H1 (cell line): ENCODE results near the gene TUT4. TPM values are rescaled to one million over a fixed set of nuclear protein-coding genes. Genes with fewer than 3 reads are reported as not detected.

Experiments used
- CTCF ChIA-PET: fragments of 300-600 bp; sonication (Branson Sonifier 250); formaldehyde crosslinking; loops from one replicate; lab custom pipeline; 2021; ENCODE audit not compliant: partially characterized antibody; lab: Charles Lee
- POLR2A ChIA-PET: fragments of 300-600 bp; sonication (Branson Sonifier 250); formaldehyde crosslinking; loops from one replicate; lab custom pipeline; 2021; ENCODE audit warnings: inconsistent platforms; ENCODE audit not compliant: partially characterized antibody; lab: Charles Lee
- DNase-seq, 2 experiments: peaks; one replicate each; pipeline versions ENCODE4 v3.0.0 to v3.0.0-alpha.2; 2010 to 2022; ENCODE audit warnings: low spot score in 2 of 2, low read depth in 1 of 2, mixed read lengths in 1 of 2
- FAIRE-seq: peaks from 2 replicates; lab custom pipeline; 2011; peaks lifted over from hg19 to GRCh38; lab: Jason Lieb, UNC
- H2AFZ ChIP-seq: 2 replicates; pipeline ENCODE4 v1.8.1; 2012; ENCODE audit warnings: low read length, inconsistent platforms
- H2AK5ac ChIP-seq: 2 replicates; pipeline ENCODE4 v1.6.1; 2013; ENCODE audit warnings: low read depth, low read length
- H2BK120ac ChIP-seq: replicated peaks from 2 replicates; pipeline ENCODE3; 2013; ENCODE audit warnings: low read depth, low read length, inconsistent platforms
- H2BK12ac ChIP-seq: 2 replicates; pipeline ENCODE4 v1.6.1; 2013; ENCODE audit warnings: low read depth, low read length
- H2BK15ac ChIP-seq: 2 replicates; pipeline ENCODE4 v1.6.1; 2013; ENCODE audit warnings: low read length
- H2BK20ac ChIP-seq: 2 replicates; pipeline ENCODE4 v1.6.1; 2013; ENCODE audit warnings: low read length
- H2BK5ac ChIP-seq: 2 replicates; pipeline ENCODE4 v1.6.1; 2013; ENCODE audit warnings: low read depth, low read length
- H3K14ac ChIP-seq: 2 replicates; pipeline ENCODE4 v1.6.1; 2013; ENCODE audit warnings: inconsistent platforms; ENCODE audit not compliant: insufficient read length
- H3K18ac ChIP-seq: 2 replicates; pipeline ENCODE4 v1.6.1; 2013; ENCODE audit warnings: low read length; ENCODE audit errors: extremely low read depth
- H3K23ac ChIP-seq: 2 replicates; pipeline ENCODE4 v1.6.1; 2013; ENCODE audit warnings: inconsistent platforms; ENCODE audit not compliant: insufficient read length
- H3K23me2 ChIP-seq: 2 replicates; pipeline ENCODE4 v1.6.1; 2013; ENCODE audit warnings: low read depth, low read length
- H3K27ac ChIP-seq: 2 replicates; pipeline ENCODE4 v1.6.1; 2011; ENCODE audit warnings: low read depth, low read length, inconsistent platforms
- H3K27me3 ChIP-seq, 4 experiments: replicated peaks in 1 of 4; 1 replicate in 1 of 4; 2 replicates in 3 of 4; pipeline versions ENCODE4 v1.6.1 to v1.8.1; 2011 to 2013; ENCODE audit warnings: low read length in 3 of 4, mild to moderate bottlenecking in 3 of 4, inconsistent platforms in 2 of 4, mixed read lengths in 2 of 4, moderate library complexity in 1 of 4; ENCODE audit not compliant: control insufficient read depth in 3 of 4, insufficient read depth in 3 of 4; ENCODE audit errors: extremely low read depth in 1 of 4
- H3K36me3 ChIP-seq, 4 experiments: 2 replicates each; pipeline versions ENCODE4 v1.6.1 to v1.8.1; 2011 to 2013; ENCODE audit warnings: mild to moderate bottlenecking in 4 of 4, low read length in 3 of 4, moderate library complexity in 2 of 4, control low read depth in 1 of 4, inconsistent platforms in 1 of 4; ENCODE audit not compliant: insufficient read depth in 4 of 4, control insufficient read depth in 2 of 4
- H3K4ac ChIP-seq: replicated peaks from 2 replicates; pipeline ENCODE3; 2013; ENCODE audit warnings: low read length, low read depth, mixed read lengths, inconsistent platforms; ENCODE audit not compliant: insufficient read length
- H3K4me1 ChIP-seq, 4 experiments: replicated peaks in 1 of 4; 1 replicate in 1 of 4; 2 replicates in 3 of 4; pipeline versions ENCODE4 v1.6.1 to v1.8.1; 2011 to 2013; ENCODE audit warnings: low read length in 3 of 4, inconsistent platforms in 2 of 4, mixed read lengths in 1 of 4; ENCODE audit not compliant: insufficient read depth in 4 of 4, control insufficient read depth in 3 of 4
- H3K4me2 ChIP-seq, 2 experiments: 2 replicates each; pipeline versions ENCODE4 v1.6.1 to v1.8.1; 2011 to 2013; ENCODE audit warnings: low read depth in 2 of 2, low read length in 2 of 2, control low read depth in 1 of 2, inconsistent platforms in 1 of 2, mild to moderate bottlenecking in 1 of 2; ENCODE audit not compliant: insufficient read depth in 1 of 2
- H3K4me3 ChIP-seq, 4 experiments: fragments of 200-600, 300-600 bp in 1 of 4; sonication (generic), shearing (Covaris generic), sonication (Bioruptor Twin) in 1 of 4; 2 replicates each; pipeline versions ENCODE4 v1.5.1 to v1.8.1; 2011 to 2016; ENCODE audit warnings: low read length in 4 of 4, low read depth in 3 of 4, control low read depth in 2 of 4, inconsistent platforms in 2 of 4, mild to moderate bottlenecking in 2 of 4, mixed read lengths in 1 of 4, moderate library complexity in 1 of 4; ENCODE audit not compliant: insufficient read depth in 2 of 4; ENCODE audit errors: extremely low read depth in 1 of 4
- H3K56ac ChIP-seq: replicated peaks from 2 replicates; pipeline ENCODE3; 2013; ENCODE audit warnings: low read depth, mild to moderate bottlenecking, mixed read lengths, low read length, inconsistent platforms; ENCODE audit not compliant: insufficient read length
- H3K79me1 ChIP-seq: 2 replicates; pipeline ENCODE4 v1.6.1; 2013; ENCODE audit warnings: low read depth, low read length, control low read depth
- H3K79me2 ChIP-seq, 2 experiments: 2 replicates each; pipeline versions ENCODE4 v1.6.1 to v1.8.1; 2012 to 2013; ENCODE audit warnings: low read length in 2 of 2, mild to moderate bottlenecking in 2 of 2, inconsistent platforms in 1 of 2; ENCODE audit not compliant: insufficient read depth in 2 of 2, control insufficient read depth in 1 of 2
- H3K9ac ChIP-seq, 4 experiments: replicated peaks in 1 of 4; 1 replicate in 1 of 4; 2 replicates in 3 of 4; pipeline versions ENCODE4 v1.6.1 to v1.8.1; 2011 to 2013; ENCODE audit warnings: low read depth in 3 of 4, low read length in 3 of 4, control low read depth in 2 of 4, mild to moderate bottlenecking in 2 of 4, moderate library complexity in 2 of 4, inconsistent platforms in 1 of 4; ENCODE audit errors: extremely low read depth in 1 of 4
- H3K9me3 ChIP-seq, 2 experiments: 2 replicates each; pipeline versions ENCODE4 v1.6.1 to v1.8.1; 2012 to 2013; ENCODE audit warnings: mild to moderate bottlenecking in 2 of 2, moderate library complexity in 2 of 2, control low read depth in 1 of 2, inconsistent platforms in 1 of 2, low read depth in 1 of 2, low read length in 1 of 2, mixed read lengths in 1 of 2; ENCODE audit not compliant: insufficient read depth in 2 of 2
- H4K20me1 ChIP-seq, 2 experiments: replicated peaks in 1 of 2; 2 replicates each; pipeline versions ENCODE3 to v1.8.1; 2011 to 2013; ENCODE audit warnings: inconsistent platforms in 2 of 2, low read length in 2 of 2, mild to moderate bottlenecking in 1 of 2; ENCODE audit not compliant: insufficient read depth in 2 of 2, control insufficient read depth in 1 of 2
- H4K5ac ChIP-seq: 2 replicates; pipeline ENCODE4 v1.6.1; 2013; ENCODE audit warnings: low read length, low read depth, mixed read lengths, inconsistent platforms; ENCODE audit not compliant: insufficient read length
- H4K8ac ChIP-seq: 2 replicates; pipeline ENCODE4 v1.8.0; 2013; ENCODE audit warnings: mild to moderate bottlenecking, moderate library complexity, low read length, inconsistent platforms; ENCODE audit not compliant: insufficient read depth; ENCODE audit errors: extremely low read depth
- H4K91ac ChIP-seq: replicated peaks from 2 replicates; pipeline ENCODE3; 2013; ENCODE audit warnings: low read length, mixed read lengths, inconsistent platforms; ENCODE audit not compliant: insufficient read length
- CEBPB ChIP-seq: IDR thresholded peaks from 2 replicates; pipeline ENCODE4 v1.6.1; 2012; ENCODE audit warnings: low read depth, low read length
- CHD1 ChIP-seq: IDR thresholded peaks from 2 replicates; pipeline ENCODE4 v1.6.1; 2012; ENCODE audit warnings: low read depth, low read length, improper control_type of control experiment
- CHD2 ChIP-seq: IDR thresholded peaks from 2 replicates; pipeline ENCODE4 v1.6.1; 2012; ENCODE audit warnings: low read length, improper control_type of control experiment
- POLR2A ChIP-seq, 2 experiments: IDR thresholded peaks; 1 replicate in 1 of 2; 2 replicates in 1 of 2; pipeline ENCODE4 v1.6.1; 2011; ENCODE audit warnings: low read depth in 2 of 2, low read length in 2 of 2, mild to moderate bottlenecking in 2 of 2; ENCODE audit errors: control extremely low read depth in 1 of 2
- RXRA ChIP-seq: IDR thresholded peaks from 2 replicates; pipeline ENCODE4 v1.6.1; 2011; ENCODE audit warnings: low read depth, mild to moderate bottlenecking, low read length, moderate library complexity; ENCODE audit not compliant: insufficient read depth
- SP2 ChIP-seq: IDR thresholded peaks from 2 replicates; pipeline ENCODE4 v1.6.1; 2012; ENCODE audit warnings: mild to moderate bottlenecking, low read length, inconsistent platforms
- SP4 ChIP-seq: IDR thresholded peaks from 2 replicates; pipeline ENCODE4 v1.6.1; 2012; ENCODE audit warnings: low read length, inconsistent platforms
- WGBS, 2 experiments: shearing (Covaris generic) in 1 of 2; methylation state at CpG; one replicate each; pipeline versions ENCODE4 v1.1.6 to v1.1.7; 2013 to 2015; ENCODE audit warnings: low lambda C conversion rate in 2 of 2, mixed read lengths in 2 of 2, inconsistent platforms in 1 of 2, low coverage in 1 of 2, missing lambda C conversion rate in 1 of 2; ENCODE audit not compliant: insufficient replicate concordance in 2 of 2, insufficient coverage in 1 of 2, insufficient read length in 1 of 2; ENCODE audit errors: extremely low coverage in 1 of 2, missing lambda C conversion rate in 1 of 2; 5-methylcytosine and 5-hydroxymethylcytosine counted together
- polyA plus RNA-seq, 7 experiments: library from polyadenylated mRNA; depleted of rRNA in 3 of 7; stranded (reverse) in 5 of 7; unstranded in 2 of 7; fragments of >200 nt in 5 of 7; fragments of 200-250 nt in 2 of 7; gene quantifications; 1 replicate in 5 of 7; 2 replicates in 1 of 7; 4 replicates in 1 of 7; pipeline versions ENCODE4 v1.2.1 to v1.2.3, GENCODE V29; 2011 to 2013; ENCODE audit warnings: missing spikeins in 2 of 7, mixed read lengths in 2 of 7
- total RNA-seq: library from RNA; stranded (reverse); fragmentation: NEBNext Ultra II Directional; extraction: Animal tissue kit (Norgen Biotek cat#: 25700); gene quantifications from 2 replicates; pipeline ENCODE4 v1.2.1, GENCODE V29; 2021

Gene TUT4
- total and polyA plus RNA-seq, 2 of the 8 experiments (the other 6 are each of a cell fraction or from before 2014, with no cell fraction given), result 54.5 to 63.3 TPM

GRCh38 chr1:52469108-52469507 is 83.8 kb downstream of the TUT4 start:
- DNase-seq (no peak), FAIRE-seq (no peak)
- Histone ChIP-seq H3K27me3 (no peaks in the 10 kb centered on the region), H3K18ac (no peak overlapping the region), H4K20me1 (no peaks in the 10 kb centered on the region), H3K79me1 (no peaks in the 10 kb centered on the region), H2BK20ac (no peak overlapping the region), H3K4ac (no peak overlapping the region), H3K36me3 (no peaks in the 10 kb centered on the region; a peak in 1 of 8 replicates), H4K8ac (no peak overlapping the region), H3K9ac (no peak overlapping the region), H4K91ac (no peak overlapping the region), H4K5ac (no peak overlapping the region), H3K56ac (no peak overlapping the region), H3K4me2 (no peak overlapping the region), H2BK120ac (no peak overlapping the region), H2BK15ac (no peak overlapping the region), H3K79me2 (no peaks in the 10 kb centered on the region), H3K23me2 (no peaks in the 10 kb centered on the region), H3K14ac (no peak overlapping the region), H3K4me3 (no peak overlapping the region), H2BK12ac (no peak overlapping the region), H3K9me3 (no peaks in the 10 kb centered on the region), H2AFZ (no peak overlapping the region), H2BK5ac (no peak overlapping the region), H2AK5ac (no peak overlapping the region), H3K27ac (no peak overlapping the region), H3K4me1 (no peaks in the 10 kb centered on the region; a peak in 1 of 7 replicates), H3K23ac (no peak overlapping the region)
- TF ChIP-seq SP4, result no peak
- TF ChIP-seq POLR2A (IDR thresholded peaks at IDR 0.05; ENCODE audit: control extremely low read depth in 1 of 2, low read depth in 2 of 2, low read length in 2 of 2), result no peak
- no peak for TF ChIP-seq RXRA
- no peak for TF ChIP-seq CHD1
- no peak for TF ChIP-seq CEBPB
- TF ChIP-seq CHD2, result no peak
- TF ChIP-seq SP2, result no peak
- POLR2A ChIA-PET, result no interaction called here
- CTCF ChIA-PET, result no interaction called here
- 65% methylated on average over 2 of the region's 2 CpGs; no CpG with 5 or more reads in 1 of the 2 experiments for WGBS, 2 experiments
